ENCODE results near the gene SBF1.

The SBF1 gene

GRCh38 chr22:50425179-50425916, 49.5 kb downstream of the SBF1 start:
- no peak overlapping the region for H3K9ac ChIP-seq (ENCODE audit: insufficient read length, low read depth)
- TF ChIP-seq YY1 (IDR thresholded peaks at IDR 0.05; ENCODE audit: insufficient read depth, insufficient read length), result no peak
- TF ChIP-seq ZNF274 (IDR thresholded peaks at IDR 0.05; ENCODE audit: low read depth, low read length), result no peak
- no peak for TF ChIP-seq SUZ12 (IDR thresholded peaks at IDR 0.05; ENCODE audit: extremely low read depth, insufficient read depth, insufficient read length)
- peaks cover 64% of the 10 kb centered on the region for H3K36me3 ChIP-seq (ENCODE audit: insufficient read depth, insufficient read length, low read length)
- no peak overlapping the region for H3K4me3 ChIP-seq (ENCODE audit: insufficient read length, low read depth)
- no peaks in the 10 kb centered on the region for H3K27me3 ChIP-seq (ENCODE audit: insufficient read depth, insufficient read length)
- no peaks in the 10 kb centered on the region for H3K4me1 ChIP-seq (ENCODE audit: insufficient read depth, insufficient read length)
- no peak for DNase-seq (ENCODE audit: low read depth, low spot score)
- no peaks in the 10 kb centered on the region for H3K9me3 ChIP-seq (ENCODE audit: insufficient read depth, low read length)

- H3K36me3 ChIP-seq (ENCODE audit: insufficient read depth, insufficient read length, low read length), result peaks cover 67% of the 10 kb centered on the region
- no peaks in the 10 kb centered on the region for H3K4me1 ChIP-seq (ENCODE audit: insufficient read depth, insufficient read length)
- H3K4me3 ChIP-seq (ENCODE audit: insufficient read length, low read depth), result no peak overlapping the region
- H3K9me3 ChIP-seq (ENCODE audit: insufficient read depth, low read length), result no peaks in the 10 kb centered on the region
- no peaks in the 10 kb centered on the region for H3K27me3 ChIP-seq (ENCODE audit: insufficient read depth, insufficient read length)
- H3K9ac ChIP-seq (ENCODE audit: insufficient read length, low read depth), result no peak overlapping the region
- no peak for DNase-seq (ENCODE audit: low read depth, low spot score)
- no peak for TF ChIP-seq ZNF274 (IDR thresholded peaks at IDR 0.05; ENCODE audit: low read depth, low read length)
- TF ChIP-seq SUZ12 (IDR thresholded peaks at IDR 0.05; ENCODE audit: extremely low read depth, insufficient read depth, insufficient read length), result no peak
- no peak for TF ChIP-seq YY1 (IDR thresholded peaks at IDR 0.05; ENCODE audit: insufficient read depth, insufficient read length)
These were observed 50.9 kb downstream of the SBF1 start for GRCh38 chr22:50423956-50424355.

- Histone ChIP-seq H3K36me3 (ENCODE audit: insufficient read depth, insufficient read length, low read length) (peaks cover 65% of the 10 kb centered on the region), H3K9me3 (ENCODE audit: insufficient read depth, low read length) (no peaks in the 10 kb centered on the region), H3K4me1 (ENCODE audit: insufficient read depth, insufficient read length) (no peaks in the 10 kb centered on the region), H3K27me3 (ENCODE audit: insufficient read depth, insufficient read length) (no peaks in the 10 kb centered on the region), H3K9ac (ENCODE audit: insufficient read length, low read depth) (no peak overlapping the region), H3K4me3 (ENCODE audit: insufficient read length, low read depth) (no peak overlapping the region)
- no peak for DNase-seq (ENCODE audit: low read depth, low spot score)
- TF ChIP-seq ZNF274 (IDR thresholded peaks at IDR 0.05; ENCODE audit: low read depth, low read length), result no peak
- TF ChIP-seq YY1 (IDR thresholded peaks at IDR 0.05; ENCODE audit: insufficient read depth, insufficient read length), result no peak
- no peak for TF ChIP-seq SUZ12 (IDR thresholded peaks at IDR 0.05; ENCODE audit: extremely low read depth, insufficient read depth, insufficient read length)
These were observed 51.6 kb downstream of the SBF1 start for GRCh38 chr22:50422961-50423815.

- H3K4me3 ChIP-seq (ENCODE audit: insufficient read length, low read depth), result no peak overlapping the region
- H3K9me3 ChIP-seq (ENCODE audit: insufficient read depth, low read length), result no peaks in the 10 kb centered on the region
- TF ChIP-seq ZNF274 (IDR thresholded peaks at IDR 0.05; ENCODE audit: low read depth, low read length), result no peak
- TF ChIP-seq SUZ12 (IDR thresholded peaks at IDR 0.05; ENCODE audit: extremely low read depth, insufficient read depth, insufficient read length), result no peak
- no peak for TF ChIP-seq YY1 (IDR thresholded peaks at IDR 0.05; ENCODE audit: insufficient read depth, insufficient read length)
- no peak for DNase-seq (ENCODE audit: low read depth, low spot score)
- peaks cover 73% of the 10 kb centered on the region for H3K36me3 ChIP-seq (ENCODE audit: insufficient read depth, insufficient read length, low read length)
- no peaks in the 10 kb centered on the region for H3K27me3 ChIP-seq (ENCODE audit: insufficient read depth, insufficient read length)
- H3K9ac ChIP-seq (ENCODE audit: insufficient read length, low read depth), result no peak overlapping the region
- H3K4me1 ChIP-seq (ENCODE audit: insufficient read depth, insufficient read length), result no peaks in the 10 kb centered on the region
These were observed 52.8 kb downstream of the SBF1 start for GRCh38 chr22:50422046-50422445.

GRCh38 chr22:50420581-50420980, 54.3 kb downstream of the SBF1 start:
- no peak for TF ChIP-seq SUZ12 (IDR thresholded peaks at IDR 0.05; ENCODE audit: extremely low read depth, insufficient read depth, insufficient read length)
- TF ChIP-seq ZNF274 (IDR thresholded peaks at IDR 0.05; ENCODE audit: low read depth, low read length), result no peak
- TF ChIP-seq YY1 (IDR thresholded peaks at IDR 0.05; ENCODE audit: insufficient read depth, insufficient read length), result no peak
- H3K27me3 ChIP-seq (ENCODE audit: insufficient read depth, insufficient read length), result no peaks in the 10 kb centered on the region
- no peaks in the 10 kb centered on the region for H3K9me3 ChIP-seq (ENCODE audit: insufficient read depth, low read length)
- no peaks in the 10 kb centered on the region for H3K4me1 ChIP-seq (ENCODE audit: insufficient read depth, insufficient read length)
- H3K4me3 ChIP-seq (ENCODE audit: insufficient read length, low read depth), result no peak overlapping the region
- no peak overlapping the region for H3K9ac ChIP-seq (ENCODE audit: insufficient read length, low read depth)
- no peak for DNase-seq (ENCODE audit: low read depth, low spot score)
- peaks cover 80% of the 10 kb centered on the region for H3K36me3 ChIP-seq (ENCODE audit: insufficient read depth, insufficient read length, low read length)

GRCh38 chr22:50420015-50420414, 54.8 kb downstream of the SBF1 start:
- no peaks in the 10 kb centered on the region for H3K9me3 ChIP-seq (ENCODE audit: insufficient read depth, low read length)
- no peaks in the 10 kb centered on the region for H3K4me1 ChIP-seq (ENCODE audit: insufficient read depth, insufficient read length)
- H3K36me3 ChIP-seq (ENCODE audit: insufficient read depth, insufficient read length, low read length), result peaks cover 80% of the 10 kb centered on the region
- no peak overlapping the region for H3K9ac ChIP-seq (ENCODE audit: insufficient read length, low read depth)
- no peak for DNase-seq (ENCODE audit: low read depth, low spot score)
- no peak overlapping the region for H3K4me3 ChIP-seq (ENCODE audit: insufficient read length, low read depth)
- no peaks in the 10 kb centered on the region for H3K27me3 ChIP-seq (ENCODE audit: insufficient read depth, insufficient read length)
- TF ChIP-seq SUZ12 (IDR thresholded peaks at IDR 0.05; ENCODE audit: extremely low read depth, insufficient read depth, insufficient read length), result no peak
- no peak for TF ChIP-seq YY1 (IDR thresholded peaks at IDR 0.05; ENCODE audit: insufficient read depth, insufficient read length)
- no peak for TF ChIP-seq ZNF274 (IDR thresholded peaks at IDR 0.05; ENCODE audit: low read depth, low read length)

GRCh38 chr22:50419116-50419515, 55.7 kb downstream of the SBF1 start:
- no peak for DNase-seq (ENCODE audit: low read depth, low spot score)
- H3K9ac ChIP-seq (ENCODE audit: insufficient read length, low read depth), result no peak overlapping the region
- H3K27me3 ChIP-seq (ENCODE audit: insufficient read depth, insufficient read length), result no peaks in the 10 kb centered on the region
- peaks cover 84% of the 10 kb centered on the region for H3K36me3 ChIP-seq (ENCODE audit: insufficient read depth, insufficient read length, low read length)
- TF ChIP-seq SUZ12 (IDR thresholded peaks at IDR 0.05; ENCODE audit: extremely low read depth, insufficient read depth, insufficient read length), result no peak
- TF ChIP-seq YY1 (IDR thresholded peaks at IDR 0.05; ENCODE audit: insufficient read depth, insufficient read length), result no peak
- no peak for TF ChIP-seq ZNF274 (IDR thresholded peaks at IDR 0.05; ENCODE audit: low read depth, low read length)
- no peaks in the 10 kb centered on the region for H3K9me3 ChIP-seq (ENCODE audit: insufficient read depth, low read length)
- no peaks in the 10 kb centered on the region for H3K4me1 ChIP-seq (ENCODE audit: insufficient read depth, insufficient read length)
- H3K4me3 ChIP-seq (ENCODE audit: insufficient read length, low read depth), result no peak overlapping the region
